Sigmoid colon (tissue), 7 donors: Measurements from ENCODE around the gene SF3B2. TPM values are rescaled to one million over a fixed set of nuclear protein-coding genes. Genes with fewer than 3 reads are reported as not detected.
"Not testable (repeated sequence)": the region's sequence is repeated elsewhere in the genome, so short reads cannot be mapped to it uniquely, and the experiment has no call there.

Experiments
- DNase-seq: peaks from one replicate; pipeline ENCODE4 v3.0.0-alpha.2; 2019
- H3K27ac ChIP-seq, 4 donors: fragments of 200-600 bp; sonication (generic); one replicate each; pipeline ENCODE4 v1.5.1; 2016 to 2019; ENCODE audit warnings: mild to moderate bottlenecking in 1 of 4
- H3K27me3 ChIP-seq, 3 donors: fragments of 200-600 bp; sonication (generic); one replicate each; pipeline ENCODE4 v1.5.1; 2019; ENCODE audit warnings: mild to moderate bottlenecking in 1 of 3
- H3K36me3 ChIP-seq, 4 donors: fragments of 200-600 bp; sonication (generic); one replicate each; pipeline ENCODE4 v1.5.1; 2016 to 2019
- H3K4me1 ChIP-seq, 4 donors: fragments of 200-600 bp; sonication (generic); one replicate each; pipeline ENCODE4 v1.5.1; 2017 to 2019
- H3K4me3 ChIP-seq, 4 donors: fragments of 200-600 bp; sonication (generic); one replicate each; pipeline ENCODE4 v1.5.1; 2017 to 2019; ENCODE audit warnings: mild to moderate bottlenecking in 2 of 4, moderate library complexity in 1 of 4
- H3K9me3 ChIP-seq, 4 donors: fragments of 200-600 bp in 3 of 4; sonication (generic) in 3 of 4; one replicate each; pipeline versions ENCODE4 v1.5.1 to v1.6.1; 2013 to 2019
- EP300 ChIP-seq, 4 donors: sonication (generic); formaldehyde crosslinking; IDR thresholded peaks; one replicate each; pipeline ENCODE4 v1.6.1; 2017; ENCODE audit warnings: antibody characterized with exemption in 4 of 4
- POLR2A ChIP-seq, 2 donors: fragments of 450-650 bp; IDR thresholded peaks; one replicate each; pipeline ENCODE4 v1.6.1; 2016; ENCODE audit warnings: antibody characterized with exemption in 2 of 2, mild to moderate bottlenecking in 2 of 2, moderate library complexity in 2 of 2
- POLR2AphosphoS5 ChIP-seq, 4 donors: sonication (generic); formaldehyde crosslinking; IDR thresholded peaks; one replicate each; pipeline ENCODE4 v1.6.1; 2017; ENCODE audit warnings: antibody characterized with exemption in 4 of 4
- WGBS, 2 donors: extraction: QIAGEN DNeasy Blood & Tissue Kit; methylation state at CpG; one replicate each; pipeline ENCODE4 v1.1.7; 2013; 5-methylcytosine and 5-hydroxymethylcytosine counted together
- intact Hi-C: fragments of 100-400 bp; cut with DNase I; formaldehyde crosslinking; loops from one replicate; pipeline ENCODE4 v1.15.1; 2023
- polyA plus RNA-seq, 3 donors: library from polyadenylated mRNA; stranded (reverse); fragments of 200-250 nt; gene quantifications; one replicate each; pipeline ENCODE4 v1.2.3, GENCODE V29; 2013
- total RNA-seq, 4 donors: library from RNA; depleted of rRNA; stranded (reverse); fragments of >200 nt; gene quantifications; one replicate each; pipeline ENCODE4 v1.1.0, GENCODE V29; 2016
- TF ChIP-seq, protein P1 (sequence below), 4 experiments: fragments of 450-650 bp in 3 of 4; fragments of 200-600 bp in 1 of 4; IDR thresholded peaks; one replicate each; pipeline ENCODE4 v1.5.1; 2016 to 2019; ENCODE audit warnings: antibody characterized with exemption in 4 of 4, mild to moderate bottlenecking in 3 of 4, moderate library complexity in 2 of 4
- donor health status: healthy with polysubstance abuse.
- donor health status: Bipolar disorder and iron deficiency.
- donor health status: healthy.

SF3B2 gene
- total and polyA plus RNA-seq, 7 donors: 71.7 to 122 (median 91.9) TPM

DNA sequence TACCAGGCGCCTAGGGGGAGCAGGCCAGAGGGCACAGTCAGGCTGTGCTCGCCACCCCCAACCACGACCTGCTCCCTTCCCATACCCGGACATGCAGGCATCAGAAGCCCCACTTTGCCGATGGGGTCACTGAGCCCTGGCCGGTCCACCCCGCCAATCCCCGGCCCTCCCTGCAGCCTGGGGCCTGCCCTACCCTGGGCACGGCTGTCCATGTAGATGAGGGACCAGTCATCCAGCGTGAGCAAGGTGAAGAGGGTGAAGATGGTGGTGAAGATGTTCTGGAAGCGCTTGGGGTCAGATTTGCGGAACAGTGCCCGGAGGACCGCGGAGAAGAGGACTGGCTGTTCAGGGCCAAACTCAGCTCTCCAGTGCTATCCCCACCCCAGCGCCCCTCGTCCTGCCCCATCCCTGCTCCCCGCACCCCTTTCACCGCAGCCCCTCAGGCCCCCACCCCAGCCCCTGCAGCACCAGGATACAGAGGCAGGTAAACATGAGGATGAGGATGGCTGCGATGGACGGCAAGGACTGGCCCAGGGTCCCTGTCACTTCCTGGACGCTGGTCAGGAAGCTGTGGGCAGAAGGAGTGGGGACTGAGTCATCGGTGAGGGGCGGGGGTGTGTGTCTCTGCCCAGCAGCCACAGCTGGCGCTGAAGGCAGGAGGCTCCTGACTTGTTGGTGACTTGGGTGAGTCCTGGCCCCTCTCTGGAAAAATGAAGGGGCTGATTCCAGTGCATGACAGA lies 31.4 kb upstream of the SF3B2 start:
- H3K4me3 ChIP-seq: no peak overlapping the region
- no peak for DNase-seq
- intact Hi-C loops: no loop called here
- peaks cover 0 to 9% (median 9%) of the 10 kb centered on the region in 4 donors for H3K4me1 ChIP-seq
- TF ChIP-seq POLR2A (IDR thresholded peaks at IDR 0.05): no peak
- TF ChIP-seq, protein P1, sequence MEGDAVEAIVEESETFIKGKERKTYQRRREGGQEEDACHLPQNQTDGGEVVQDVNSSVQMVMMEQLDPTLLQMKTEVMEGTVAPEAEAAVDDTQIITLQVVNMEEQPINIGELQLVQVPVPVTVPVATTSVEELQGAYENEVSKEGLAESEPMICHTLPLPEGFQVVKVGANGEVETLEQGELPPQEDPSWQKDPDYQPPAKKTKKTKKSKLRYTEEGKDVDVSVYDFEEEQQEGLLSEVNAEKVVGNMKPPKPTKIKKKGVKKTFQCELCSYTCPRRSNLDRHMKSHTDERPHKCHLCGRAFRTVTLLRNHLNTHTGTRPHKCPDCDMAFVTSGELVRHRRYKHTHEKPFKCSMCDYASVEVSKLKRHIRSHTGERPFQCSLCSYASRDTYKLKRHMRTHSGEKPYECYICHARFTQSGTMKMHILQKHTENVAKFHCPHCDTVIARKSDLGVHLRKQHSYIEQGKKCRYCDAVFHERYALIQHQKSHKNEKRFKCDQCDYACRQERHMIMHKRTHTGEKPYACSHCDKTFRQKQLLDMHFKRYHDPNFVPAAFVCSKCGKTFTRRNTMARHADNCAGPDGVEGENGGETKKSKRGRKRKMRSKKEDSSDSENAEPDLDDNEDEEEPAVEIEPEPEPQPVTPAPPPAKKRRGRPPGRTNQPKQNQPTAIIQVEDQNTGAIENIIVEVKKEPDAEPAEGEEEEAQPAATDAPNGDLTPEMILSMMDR (IDR thresholded peaks at IDR 0.05): no peak
- no peaks in the 10 kb centered on the region for H3K36me3 ChIP-seq
- no peaks in the 10 kb centered on the region for H3K9me3 ChIP-seq
- 79 to 85% methylated on average over 25 of the region's 25 CpGs for WGBS, 2 donors
- H3K27ac ChIP-seq: no peak overlapping the region
- no peaks in the 10 kb centered on the region for H3K27me3 ChIP-seq

DNA sequence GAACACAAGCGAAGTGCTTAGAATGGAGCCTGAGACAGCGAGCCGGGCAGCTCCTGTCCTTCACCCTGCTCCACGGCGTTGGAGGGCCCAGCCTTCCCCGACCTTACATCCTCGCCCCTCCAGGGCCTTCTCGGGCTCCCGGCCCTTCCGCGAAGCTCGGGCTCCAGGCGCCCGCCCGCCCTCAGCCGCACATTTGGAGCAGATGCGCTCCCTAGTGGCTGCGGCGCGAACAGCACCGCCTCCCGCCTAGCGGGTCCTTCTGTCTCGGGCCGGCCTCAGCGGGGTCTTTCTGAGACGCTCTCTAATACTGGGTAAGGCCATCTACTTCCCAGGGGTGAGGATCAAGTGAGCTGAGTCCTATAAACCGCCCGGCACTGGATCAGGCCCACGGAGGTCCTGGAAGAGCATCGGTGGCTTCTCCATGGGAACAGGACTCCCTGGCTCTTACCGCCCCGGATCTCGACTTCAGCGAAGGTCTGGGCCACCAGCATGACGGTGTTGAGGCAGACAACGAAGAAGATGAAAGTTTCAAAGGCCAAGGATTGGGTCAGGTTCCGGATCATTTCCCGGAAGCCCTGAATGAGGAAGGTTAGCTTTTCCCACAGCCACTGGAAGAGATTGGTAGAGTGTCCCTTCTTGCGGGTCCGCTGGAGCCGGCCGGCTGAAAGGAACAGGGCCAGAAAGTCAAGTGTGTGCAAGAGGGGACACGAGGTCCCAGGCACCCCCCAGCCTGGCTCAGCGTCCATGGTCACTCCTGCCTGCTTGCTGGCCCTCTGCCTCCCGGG lies 29.6 kb upstream of the SF3B2 start:
- peak; percentile 80 for DNase-seq
- intact Hi-C loops: no loop called here
- H3K4me3 ChIP-seq: peak overlapping the region in 2 of 4 donors; percentile 3 to 16

DNA sequence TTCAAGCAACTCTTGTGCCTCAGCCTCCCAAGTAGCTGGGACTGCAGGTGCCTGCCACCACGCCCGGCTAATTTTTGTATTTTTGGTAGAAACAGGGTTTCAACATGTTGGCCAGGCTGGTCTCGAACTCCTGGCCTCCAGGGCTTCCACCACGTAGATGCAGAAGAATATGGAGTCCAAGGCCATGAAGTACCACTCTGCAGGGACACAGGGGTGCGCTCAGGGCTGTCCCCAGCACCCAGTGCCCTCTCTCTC lies 29.1 kb upstream of the SF3B2 start:
- H3K27me3 ChIP-seq, H3K9me3 ChIP-seq, H3K4me3 ChIP-seq, DNase-seq, H3K36me3 ChIP-seq, H3K27ac ChIP-seq, intact Hi-C loops, H3K4me1 ChIP-seq: not testable (repeated sequence)
- WGBS, 2 donors: 70 to 87% methylated on average over 5 of the region's 5 CpGs

More for the DNA sequence above, 29.6 kb upstream of the SF3B2 start:
- WGBS, 2 donors: 14 to 21% methylated on average over 46 of the region's 46 CpGs
- no peak overlapping the region for H3K27ac ChIP-seq
- no peaks in the 10 kb centered on the region for H3K36me3 ChIP-seq
- no peaks in the 10 kb centered on the region for H3K27me3 ChIP-seq
- H3K4me1 ChIP-seq: peaks cover 0 to 9% (median 9%) of the 10 kb centered on the region in 4 donors
- no peaks in the 10 kb centered on the region for H3K9me3 ChIP-seq
- TF ChIP-seq POLR2AphosphoS5 (IDR thresholded peaks at IDR 0.05) (no peak), POLR2A (IDR thresholded peaks at IDR 0.05) (no peak), EP300 (IDR thresholded peaks at IDR 0.05) (no peak)
- TF ChIP-seq, protein P1 (IDR thresholded peaks at IDR 0.05): peak; percentile 82 to 95 (median 88)

DNA sequence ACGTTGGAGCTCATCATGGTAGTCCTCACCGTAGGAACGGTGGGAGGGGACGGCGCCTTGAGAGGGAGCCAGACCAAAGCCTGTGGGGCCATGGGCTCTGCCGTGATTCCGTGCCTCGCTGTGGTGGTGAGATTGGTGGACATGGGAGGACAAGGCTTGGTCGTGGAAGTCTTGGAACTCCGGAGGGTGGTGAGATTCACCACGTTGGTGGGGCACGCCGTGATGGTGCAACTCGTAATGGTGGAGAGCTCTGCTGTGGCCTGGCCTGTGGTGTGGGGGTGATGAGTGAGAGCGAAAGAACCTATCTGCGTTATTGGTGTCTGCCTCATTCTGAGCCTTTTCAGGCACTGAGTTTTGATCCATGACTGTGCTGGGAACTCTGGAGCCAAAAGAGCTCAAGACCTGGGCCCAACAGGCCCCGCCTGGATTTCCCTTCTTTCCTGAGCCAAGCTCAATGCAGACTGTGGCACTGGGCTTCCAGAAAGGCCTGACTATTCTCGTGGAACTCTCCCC lies 26.1 kb upstream of the SF3B2 start, which contains the start of gene CATSPER1:
TSS of gene CATSPER1 (minus strand) at position 463 of the 513 bp plus-strand sequence. CDS start at position 363, 100 bp downstream.
- 88 to 91% methylated on average over 18 of the region's 18 CpGs for WGBS, 2 donors
- Histone ChIP-seq H3K27ac (no peak within 1 kb of the TSS), H3K36me3 (no peaks in the 10 kb centered on the region), H3K4me3 (no peak within 1 kb of the TSS), H3K4me1 (peaks cover 0 to 9% (median 9%) of the 10 kb centered on the region in 4 donors), H3K27me3 (no peaks in the 10 kb centered on the region), H3K9me3 (no peaks in the 10 kb centered on the region)
- no peak for TF ChIP-seq POLR2AphosphoS5 (IDR thresholded peaks at IDR 0.05)
- no peak for TF ChIP-seq POLR2A (IDR thresholded peaks at IDR 0.05)
- TF ChIP-seq, protein P1 (IDR thresholded peaks at IDR 0.05): no peak
- no peak for TF ChIP-seq EP300 (IDR thresholded peaks at IDR 0.05)
- DNase-seq: no peak
- intact Hi-C loops: no loop called here

DNA sequence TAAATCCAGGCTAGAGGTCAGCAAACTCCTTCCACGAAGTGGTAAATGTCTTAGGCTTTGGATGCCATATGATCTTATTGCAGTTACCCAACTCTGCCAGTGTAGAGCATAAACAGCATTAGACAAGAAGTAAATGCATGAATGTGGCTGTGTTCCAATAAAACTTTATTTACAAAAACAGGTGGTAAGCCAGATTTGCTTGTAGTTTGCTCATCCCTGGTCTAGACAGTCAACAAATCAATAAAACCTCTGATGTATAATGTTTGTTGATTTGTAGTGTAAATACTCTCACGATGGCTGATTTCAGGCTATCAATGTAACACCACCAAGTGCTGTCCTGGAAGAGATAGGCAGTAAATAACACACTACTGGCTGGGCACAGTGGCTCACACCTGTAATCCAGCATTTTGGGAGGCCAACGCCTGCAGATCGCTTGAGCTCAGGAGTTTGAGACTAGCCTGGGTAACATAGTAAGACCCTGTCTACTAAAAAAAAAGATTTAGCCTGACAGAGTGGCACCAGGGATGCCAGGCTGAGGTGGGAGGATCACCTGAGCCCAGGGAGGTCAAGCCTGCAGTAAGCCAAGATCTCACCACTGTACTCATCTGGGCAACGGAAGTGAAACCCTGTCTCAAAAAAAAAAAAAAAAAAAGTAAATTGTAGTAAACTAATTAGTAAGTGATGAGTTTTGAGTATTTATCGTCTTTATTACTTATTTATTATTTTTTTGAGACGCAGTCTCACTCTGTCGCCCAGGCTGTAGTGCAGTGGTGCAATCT lies 19.0 kb upstream of the SF3B2 start:
- WGBS, 2 donors: 76 to 83% methylated on average over 8 of the region's 8 CpGs
- no peak overlapping the region for H3K4me3 ChIP-seq
- TF ChIP-seq, protein P1 (IDR thresholded peaks at IDR 0.05): no peak
- TF ChIP-seq EP300 (IDR thresholded peaks at IDR 0.05) (no peak), POLR2AphosphoS5 (IDR thresholded peaks at IDR 0.05) (no peak), POLR2A (IDR thresholded peaks at IDR 0.05) (no peak)
- no peaks in the 10 kb centered on the region for H3K27me3 ChIP-seq
- intact Hi-C loops: no loop called here
- no peak overlapping the region for H3K27ac ChIP-seq
- no peaks in the 10 kb centered on the region for H3K36me3 ChIP-seq
- DNase-seq: no peak
- H3K9me3 ChIP-seq: no peaks in the 10 kb centered on the region
- no peaks in the 10 kb centered on the region for H3K4me1 ChIP-seq
